Stimulated activated CD4-positive, alpha-beta T cell treated with anti-CD3 and anti-CD28 coated beads, Interleukin-4, amount 100 ng/mL, for 1 hour (primary cell): ENCODE data around the gene TLN1.

Experiments used
- DNase-seq: peaks from one replicate; pipeline ENCODE4 v3.0.0-alpha.2; 2020

TLN1 gene

DNA sequence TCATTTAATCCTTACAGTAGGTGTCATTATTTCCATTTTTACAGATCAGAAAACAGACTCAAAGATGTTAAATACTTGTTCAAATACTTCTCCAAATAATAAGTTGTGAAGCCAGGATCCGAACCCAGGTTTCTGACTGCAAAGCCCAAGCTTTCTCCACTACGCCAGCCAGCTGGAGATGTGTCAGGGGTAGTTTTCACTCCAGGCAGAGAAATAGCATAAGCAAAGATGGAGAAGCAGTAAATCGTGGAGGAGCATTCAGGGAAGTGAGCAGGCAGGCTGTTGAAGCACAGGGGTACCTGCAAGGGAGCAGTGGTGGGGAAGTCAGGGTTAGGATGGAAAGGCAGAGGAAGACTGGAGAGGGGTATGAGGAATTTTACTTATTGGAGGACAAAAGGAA lies 2.9 kb downstream of the TLN1 start:
- DNase-seq, result no peak

- DNase-seq, result peak; percentile 28
Observed at GRCh38 chr9:35728041-35728971, 3.7 kb downstream of the TLN1 start.

GRCh38 chr9:35727676-35728040 lies 4.3 kb downstream of the TLN1 start:
- DNase-seq, result no peak

GRCh38 chr9:35726931-35727330 lies 5.1 kb downstream of the TLN1 start:
- DNase-seq, result peak; percentile 35

- no peak for DNase-seq
Observed at GRCh38 chr9:35725362-35725761, 6.6 kb downstream of the TLN1 start.

GRCh38 chr9:35723908-35724307 lies 8.1 kb downstream of the TLN1 start:
- DNase-seq, result no peak

DNA sequence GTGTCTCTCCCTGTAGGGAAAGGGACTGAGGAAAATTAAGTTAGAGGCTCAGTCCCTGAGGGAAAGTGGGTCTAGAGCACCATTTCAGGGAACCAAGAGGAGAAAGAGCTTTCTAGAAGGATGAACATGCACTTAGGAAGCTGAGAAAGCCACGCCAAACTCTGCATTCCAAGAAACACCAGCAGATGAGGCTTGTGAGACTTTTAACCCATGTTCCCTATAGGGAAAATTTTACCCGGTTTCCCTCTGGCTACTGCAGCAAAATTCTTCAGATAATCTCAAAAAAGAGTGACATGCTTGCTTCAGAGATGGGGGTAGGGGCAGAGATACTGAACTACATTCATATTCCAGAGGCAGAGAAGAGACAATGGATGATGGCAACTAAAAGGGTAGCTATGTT lies 8.6 kb downstream of the TLN1 start:
- no peak for DNase-seq

DNA sequence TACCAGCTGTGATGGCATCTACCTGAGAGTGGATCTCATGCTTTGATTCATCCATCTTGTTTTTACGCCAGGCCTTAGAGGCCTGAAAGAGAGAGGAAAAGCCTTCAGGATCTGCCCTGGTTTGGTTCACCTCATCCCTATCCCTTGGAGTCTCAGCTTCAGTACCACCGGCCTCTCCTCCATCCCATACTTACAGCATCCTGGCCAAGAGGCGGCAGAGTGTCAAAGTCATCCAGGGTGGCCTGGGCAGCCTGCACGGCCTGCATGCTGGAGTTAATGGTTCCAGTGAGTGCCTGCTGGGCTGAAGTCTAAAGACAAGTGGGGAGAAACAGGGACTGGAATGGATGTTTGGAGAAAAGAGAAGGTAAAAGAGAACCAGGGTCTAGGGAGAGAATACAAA lies 12.4 kb downstream of the TLN1 start:
- DNase-seq, result no peak

DNA sequence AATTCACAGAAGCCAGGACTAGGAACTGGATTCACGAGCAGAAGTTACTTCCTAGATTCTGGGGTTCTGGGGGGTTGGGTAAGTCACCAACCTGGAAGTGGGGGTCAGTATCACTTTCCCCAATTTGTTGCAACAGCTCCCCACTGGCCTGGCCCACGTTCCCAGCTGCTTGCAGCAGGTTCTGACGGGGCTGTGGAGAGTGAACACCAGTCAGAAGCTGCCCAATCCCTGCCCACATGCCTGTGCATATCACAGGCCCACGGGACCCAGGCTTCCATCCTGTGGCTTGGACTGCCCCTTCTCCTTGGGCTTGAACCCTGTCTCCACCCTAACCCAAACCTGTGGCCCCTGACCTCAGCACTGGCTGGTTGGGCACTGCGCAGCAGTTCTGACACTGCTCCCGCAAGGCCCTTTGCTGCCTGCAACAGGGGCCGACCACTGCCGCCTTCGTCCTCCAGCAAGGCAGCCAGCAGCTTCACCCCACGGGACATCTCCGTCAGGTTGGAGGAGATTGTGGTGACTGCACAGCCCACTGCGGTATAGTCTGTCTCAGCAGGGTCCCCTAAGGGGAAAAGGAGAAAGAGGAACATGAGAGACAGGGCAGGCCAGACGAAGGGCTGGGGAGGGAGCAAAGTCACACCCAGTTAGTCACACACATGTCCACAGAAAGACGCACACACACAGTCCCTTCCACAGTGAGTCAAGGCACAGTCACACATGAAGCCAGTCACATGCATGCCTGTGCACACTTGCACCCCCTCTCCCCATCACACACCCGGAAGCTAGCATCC lies 13.1 kb downstream of the TLN1 start:
- DNase-seq, result no peak

DNA sequence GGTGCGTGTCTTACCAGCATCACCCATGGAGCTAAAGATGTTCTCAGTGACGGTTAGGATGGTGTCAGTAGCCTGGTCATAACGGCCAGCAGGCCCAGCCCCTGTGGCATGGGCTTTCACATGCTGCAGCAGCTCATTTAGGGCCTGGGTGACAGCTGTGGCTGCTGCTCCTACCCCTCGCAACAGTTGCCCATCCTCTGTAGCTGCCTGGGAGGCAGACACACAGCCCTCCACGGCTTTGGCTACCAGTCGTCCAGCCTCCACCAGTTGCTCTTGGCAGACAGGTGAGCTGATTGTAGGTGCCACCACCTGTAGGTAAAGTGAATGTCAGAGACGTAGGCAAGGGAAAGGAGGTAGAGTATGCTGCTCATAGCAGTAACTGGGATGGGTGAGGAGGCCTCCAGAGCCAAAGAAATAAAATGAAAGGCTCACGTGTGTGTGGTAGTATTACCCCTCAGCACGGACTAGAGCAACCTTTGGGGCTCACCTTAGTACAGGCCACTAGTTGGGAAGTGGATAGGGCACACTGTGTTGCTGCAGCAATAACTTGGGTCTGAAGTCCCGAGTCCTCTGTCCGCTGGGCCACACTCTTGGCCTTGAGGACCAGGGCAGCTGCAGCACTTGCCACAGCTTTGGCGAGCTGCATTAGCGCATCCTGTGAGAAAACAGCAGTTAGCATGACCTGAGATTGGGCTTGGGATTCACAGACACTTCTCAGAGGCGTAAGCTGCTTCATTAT lies 14.7 kb downstream of the TLN1 start:
- no peak for DNase-seq

- no peak for DNase-seq
Observed at GRCh38 chr9:35716230-35716629, 15.8 kb downstream of the TLN1 start.

DNA sequence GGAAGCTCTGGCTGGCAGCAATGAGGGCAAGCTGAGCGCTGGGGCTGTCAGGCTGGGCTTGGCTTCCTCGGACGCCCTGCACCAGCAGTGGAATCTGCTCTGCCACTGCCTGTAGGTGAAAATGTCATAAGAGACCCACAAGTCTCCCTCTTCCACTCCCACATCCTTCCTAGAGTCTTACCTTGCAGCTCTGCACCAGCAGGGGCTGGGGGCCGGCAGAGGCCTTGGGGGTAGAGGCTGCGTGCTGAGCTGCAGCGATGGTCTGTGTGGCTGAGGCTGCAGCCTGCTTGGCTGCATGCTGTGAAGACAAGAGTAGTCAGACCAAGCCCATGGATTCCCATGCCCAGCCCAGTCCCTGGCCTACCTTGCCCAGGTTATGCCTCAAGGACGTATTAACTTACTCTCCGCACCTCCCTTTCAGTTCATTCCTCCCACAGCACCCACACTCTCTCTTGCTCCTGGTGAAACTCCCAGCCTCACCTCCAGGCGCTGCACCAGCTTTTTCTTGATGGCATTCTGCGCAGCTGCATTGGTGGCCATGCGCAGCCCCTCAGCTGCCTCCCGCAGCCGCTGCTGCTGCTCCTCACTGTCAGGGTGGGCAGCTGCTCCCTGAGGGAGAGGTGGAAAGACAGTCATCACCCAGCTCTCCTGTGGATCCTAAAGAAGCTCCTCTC lies 17.3 kb downstream of the TLN1 start:
- DNase-seq, result no peak

DNA sequence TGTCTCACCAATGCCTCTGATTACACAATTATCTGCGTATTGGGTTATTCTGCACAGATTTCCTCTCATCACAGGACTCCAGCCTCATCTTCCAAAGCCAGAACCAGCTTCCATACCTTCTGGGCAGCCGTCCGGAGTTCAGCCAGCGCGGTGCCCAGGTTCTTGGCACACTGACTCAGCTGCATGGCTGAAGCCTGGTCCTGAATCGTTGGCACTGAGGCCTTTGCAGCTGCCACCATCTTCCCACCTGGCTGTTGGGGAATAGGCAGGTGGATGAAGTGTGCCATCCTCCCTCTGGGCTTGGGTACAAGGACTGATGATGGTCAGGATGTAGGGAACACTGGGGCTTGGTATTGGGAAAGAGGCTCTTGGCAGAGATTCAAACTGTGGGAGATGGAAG lies 17.9 kb downstream of the TLN1 start:
- DNase-seq, result no peak

DNA sequence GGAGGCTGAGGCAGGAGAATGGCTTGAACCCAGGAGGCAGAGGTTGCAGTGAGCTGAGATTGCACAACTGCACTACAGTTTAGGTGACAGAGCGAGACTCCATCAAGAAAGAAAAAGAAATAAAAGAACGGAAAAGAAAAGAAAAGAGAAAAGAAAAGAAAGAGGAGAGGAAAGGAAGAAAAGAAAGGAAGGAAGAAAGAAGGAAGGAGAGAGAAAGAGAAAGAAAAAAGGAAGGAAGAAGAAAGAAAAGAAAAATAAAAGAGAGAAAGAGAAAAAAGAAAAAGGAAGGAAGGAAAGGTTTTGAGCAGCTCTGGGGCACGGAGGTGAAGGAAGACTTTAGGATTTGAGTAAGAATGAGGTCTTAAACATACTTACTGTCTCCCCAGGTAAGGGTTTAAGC lies 18.4 kb downstream of the TLN1 start:
- no peak for DNase-seq

GRCh38 chr9:35712762-35713400 lies 19.1 kb downstream of the TLN1 start:
- no peak for DNase-seq

GRCh38 chr9:35711501-35712428 lies 20.2 kb downstream of the TLN1 start:
- DNase-seq, result no peak

DNA sequence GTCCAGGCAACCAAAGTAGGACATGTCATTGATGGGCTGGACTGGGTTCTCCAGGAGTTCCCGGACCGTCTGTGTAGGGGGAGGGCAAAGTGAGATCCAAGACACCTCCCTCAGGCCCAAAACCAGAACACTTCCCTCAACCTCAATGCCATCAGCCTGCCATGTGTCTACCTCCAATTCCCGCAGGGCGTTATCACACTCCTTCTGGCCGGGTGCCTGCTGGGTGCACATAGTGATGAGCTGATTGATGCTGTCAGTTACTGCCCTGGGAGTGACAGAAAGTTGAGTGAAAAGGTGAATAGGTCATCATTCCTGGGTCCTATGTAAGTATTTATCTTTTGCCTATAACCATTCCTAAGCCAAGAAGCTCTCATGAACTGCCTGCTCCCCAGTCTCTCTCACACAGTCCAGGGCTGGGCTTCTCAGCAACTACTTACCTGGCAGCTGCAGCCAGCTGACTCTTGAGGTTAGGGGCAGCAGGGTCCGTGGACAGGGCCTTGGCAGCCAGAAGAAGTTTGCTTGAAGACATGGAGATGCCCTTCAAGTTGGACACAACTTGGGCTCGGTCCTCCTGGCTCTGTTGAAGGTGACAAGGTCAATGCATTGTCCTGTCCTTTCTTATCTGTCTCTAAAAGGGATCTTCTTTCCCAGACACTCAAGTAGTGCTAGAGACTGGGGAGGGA lies 21.0 kb downstream of the TLN1 start:
- DNase-seq, result no peak

- DNase-seq, result no peak
Observed at GRCh38 chr9:35708146-35708545, 23.8 kb downstream of the TLN1 start.

DNA sequence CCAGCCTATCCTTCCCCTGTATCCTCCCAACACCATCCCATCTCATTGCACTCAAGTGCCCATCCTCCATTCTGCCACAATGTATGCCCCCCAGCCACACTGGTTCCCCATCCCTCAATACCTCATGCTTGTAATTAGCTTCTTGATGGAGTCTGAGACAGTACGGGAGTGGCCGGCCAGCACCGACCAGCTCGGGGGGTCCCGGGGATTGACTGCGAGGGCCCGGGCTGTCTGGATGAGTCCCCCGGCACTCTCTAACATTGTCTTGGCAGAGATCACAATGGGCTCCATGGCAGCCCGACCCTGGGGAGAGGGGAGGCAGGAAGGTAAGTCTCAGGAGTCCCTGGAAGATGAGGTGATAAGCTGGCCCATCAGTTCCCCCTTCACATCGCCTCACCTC lies 25.0 kb downstream of the TLN1 start:
- no peak for DNase-seq

DNA sequence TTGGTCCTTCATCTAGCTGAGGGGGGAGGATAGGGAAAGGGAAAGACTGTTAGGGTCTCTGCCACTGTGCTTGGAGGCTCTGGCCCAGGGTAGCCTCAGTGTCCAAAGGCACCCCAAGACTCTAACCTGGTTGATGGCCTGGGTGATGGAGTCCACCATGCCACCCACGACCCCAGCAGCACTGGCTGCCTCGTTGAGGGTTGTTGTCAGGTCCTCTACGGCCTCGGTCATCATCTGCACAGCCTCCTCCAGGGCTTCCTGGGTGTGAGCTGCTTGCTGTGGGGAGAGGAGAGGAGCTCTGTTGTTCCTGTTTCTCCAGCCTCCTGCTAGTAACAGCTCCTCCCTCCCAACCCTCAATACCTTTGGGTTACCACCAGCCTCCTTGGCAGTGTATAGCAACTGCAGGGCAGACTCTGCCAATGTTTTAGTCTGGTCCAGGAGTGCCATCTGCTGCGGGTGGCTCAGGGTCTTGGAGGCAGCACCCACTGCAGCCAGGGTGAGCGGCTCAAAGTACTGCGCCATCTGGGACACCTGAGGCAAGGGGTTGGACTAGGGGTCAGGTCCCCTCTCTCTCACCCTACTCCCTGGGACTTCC lies 26.1 kb downstream of the TLN1 start:
- no peak for DNase-seq
